ENCODE results near the gene KLHDC3. TPM values are rescaled to one million over a fixed set of nuclear protein-coding genes. Genes with fewer than 3 reads are reported as not detected.

KLHDC3 gene
- total and polyA plus RNA-seq, 12 donors = 51.2 to 144 (median 110) TPM

GRCh38 chr6:43054206-43054943 is 40.3 kb downstream of the KLHDC3 start:
- Histone ChIP-seq H3K4me1 (replicated peaks in 1 of 2) (peaks cover 16 to 20% of the 10 kb centered on the region in 2 donors), H3K36me3 (replicated peaks in 1 of 2) (peaks cover 0 to 36% of the 10 kb centered on the region in 2 donors)
- intact Hi-C loops (cut with DNase I) = no loop called here

GRCh38 chr6:43055966-43056365 is 41.9 kb downstream of the KLHDC3 start:
- no peak for DNase-seq
- H3K27me3 ChIP-seq = no peaks in the 10 kb centered on the region
- H3K27ac ChIP-seq = no peak overlapping the region
- WGBS, 4 donors = 71 to 93% (median 85%) methylated on average over 6 to 8 of the region's 8 CpGs
- no peak overlapping the region for H3K4me3 ChIP-seq
- H3K9me3 ChIP-seq (replicated peaks in 1 of 3) = no peaks in the 10 kb centered on the region
- H3K4me1 ChIP-seq (replicated peaks in 1 of 2) = peaks cover 24 to 28% of the 10 kb centered on the region in 2 donors
- TF ChIP-seq POLR2A (IDR thresholded peaks at IDR 0.05) (no peak), CTCF (IDR thresholded peaks at IDR 0.05) (no peak)
- intact Hi-C loops (cut with DNase I) = no loop called here
- peaks cover 0 to 28% of the 10 kb centered on the region in 2 donors for H3K36me3 ChIP-seq (replicated peaks in 1 of 2)

More at GRCh38 chr6:43054206-43054943, 40.3 kb downstream of the KLHDC3 start:
- 61 to 73% (median 72%) methylated on average over 17 of the region's 17 CpGs for WGBS, 4 donors
- peak overlapping the region in 2 of 4 donors; percentile 64 to 68 for H3K4me3 ChIP-seq
- DNase-seq = peak in 3 of 7 donors; percentile 13 to 43 (median 43)
- TF ChIP-seq CTCF (IDR thresholded peaks at IDR 0.05) (no peak), POLR2A (IDR thresholded peaks at IDR 0.05) (no peak)
- peak overlapping the region; percentile 47 to 89 (median 77) for H3K27ac ChIP-seq
- no peaks in the 10 kb centered on the region for H3K9me3 ChIP-seq (replicated peaks in 1 of 3)
- no peaks in the 10 kb centered on the region for H3K27me3 ChIP-seq

- intact Hi-C loops (cut with DNase I) = no loop called here
- H3K4me1 ChIP-seq (replicated peaks in 1 of 2) = peaks cover 13 to 23% of the 10 kb centered on the region in 2 donors
- DNase-seq = no peak
- 50 to 69% (median 60%) methylated on average over 1 of the region's 1 CpG for WGBS, 4 donors
- H3K27me3 ChIP-seq = no peaks in the 10 kb centered on the region
- peak overlapping the region in 3 of 5 donors; percentile 73 to 94 (median 92) for H3K27ac ChIP-seq
- H3K9me3 ChIP-seq (replicated peaks in 1 of 3) = no peaks in the 10 kb centered on the region
- peak overlapping the region in 2 of 4 donors; percentile 60 to 72 for H3K4me3 ChIP-seq
- H3K36me3 ChIP-seq (replicated peaks in 1 of 2) = peaks cover 0 to 28% of the 10 kb centered on the region in 2 donors
- TF ChIP-seq CTCF (IDR thresholded peaks at IDR 0.05) = no peak
- TF ChIP-seq POLR2A (IDR thresholded peaks at IDR 0.05) = no peak
Observed at GRCh38 chr6:43058531-43058930, 44.5 kb downstream of the KLHDC3 start.

GRCh38 chr6:43059168-43060033 is 45.4 kb downstream of the KLHDC3 start, which contains the start of the genes KLC4 and MRPL2:
TSS of gene KLC4 (plus strand) at chr6:43059631. CDS start at chr6:43061336, 1,705 bp downstream.
TSS of gene MRPL2 (minus strand) at chr6:43059434. CDS start at chr6:43059381, 53 bp downstream.
- Histone ChIP-seq H3K9me3 (replicated peaks in 1 of 3) (no peaks in the 10 kb centered on the region), H3K27me3 (no peaks in the 10 kb centered on the region), H3K4me3 (peak within 1 kb of the TSS; percentile 60 to 90 (median 68)), H3K27ac (peak within 1 kb of the TSS; percentile 60 to 94 (median 75)), H3K36me3 (replicated peaks in 1 of 2) (peaks cover 0 to 28% of the 10 kb centered on the region in 2 donors), H3K4me1 (replicated peaks in 1 of 2) (peaks cover 13 to 18% of the 10 kb centered on the region in 2 donors)
- WGBS, 4 donors = 0 to 1% (median 0%) methylated on average over 29 to 64 of the region's 64 CpGs
- TF ChIP-seq CTCF (IDR thresholded peaks at IDR 0.05) (no peak), POLR2A (IDR thresholded peaks at IDR 0.05) (peak; percentile 70 to 88)
- intact Hi-C loops (cut with DNase I) = loop anchor here in 1 of 2 donors (5.0 kb wide), 1 partner anchor 83 kb away; no protein-coding TSS in a partner anchor
- peak; percentile 98 to 100 (median 99) for DNase-seq
